ENCODE measurements around the gene SORBS1. TPM values are rescaled to one million over a fixed set of nuclear protein-coding genes. Genes with fewer than 3 reads are reported as not detected.
A peak's percentile ranks its signal among the peaks of the same experiment; 100 is the strongest.

The SORBS1 gene
- total and polyA plus RNA-seq, 2 of the 13 experiments (the other 11 are each of a cell fraction or from before 2014, with no cell fraction given): 16.8 to 39.8 TPM

DNA sequence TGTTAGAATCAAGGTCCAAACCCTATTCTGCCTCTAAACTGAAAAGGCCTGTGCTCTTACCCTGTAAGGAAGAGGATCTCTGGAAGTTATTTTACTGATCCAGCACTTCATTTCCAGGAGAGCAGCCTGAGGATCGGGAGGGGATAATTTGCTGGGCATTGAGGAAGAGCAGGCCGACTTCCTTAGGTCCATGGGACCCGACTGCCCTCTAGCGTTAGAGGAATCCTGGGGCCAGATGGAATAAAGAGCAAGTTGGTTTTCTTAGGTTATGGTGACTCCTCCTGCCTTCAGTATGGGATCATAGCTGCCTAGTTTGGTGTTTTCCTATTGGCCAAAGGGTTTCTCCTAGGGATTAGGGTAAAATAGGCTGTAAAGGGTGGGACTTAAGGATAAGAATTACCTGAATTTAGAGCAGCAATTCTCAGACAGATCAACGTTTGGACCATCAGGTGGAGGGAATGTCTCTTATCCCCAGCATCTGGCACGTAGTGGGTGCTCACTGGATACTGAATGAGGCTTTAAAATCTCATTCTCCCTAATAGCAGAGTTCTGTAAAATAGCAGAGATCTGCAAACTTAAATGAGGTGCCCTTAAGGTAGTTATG is 40.0 kb upstream of the SORBS1 start (continued):
- TF ChIP-seq, protein P1, sequence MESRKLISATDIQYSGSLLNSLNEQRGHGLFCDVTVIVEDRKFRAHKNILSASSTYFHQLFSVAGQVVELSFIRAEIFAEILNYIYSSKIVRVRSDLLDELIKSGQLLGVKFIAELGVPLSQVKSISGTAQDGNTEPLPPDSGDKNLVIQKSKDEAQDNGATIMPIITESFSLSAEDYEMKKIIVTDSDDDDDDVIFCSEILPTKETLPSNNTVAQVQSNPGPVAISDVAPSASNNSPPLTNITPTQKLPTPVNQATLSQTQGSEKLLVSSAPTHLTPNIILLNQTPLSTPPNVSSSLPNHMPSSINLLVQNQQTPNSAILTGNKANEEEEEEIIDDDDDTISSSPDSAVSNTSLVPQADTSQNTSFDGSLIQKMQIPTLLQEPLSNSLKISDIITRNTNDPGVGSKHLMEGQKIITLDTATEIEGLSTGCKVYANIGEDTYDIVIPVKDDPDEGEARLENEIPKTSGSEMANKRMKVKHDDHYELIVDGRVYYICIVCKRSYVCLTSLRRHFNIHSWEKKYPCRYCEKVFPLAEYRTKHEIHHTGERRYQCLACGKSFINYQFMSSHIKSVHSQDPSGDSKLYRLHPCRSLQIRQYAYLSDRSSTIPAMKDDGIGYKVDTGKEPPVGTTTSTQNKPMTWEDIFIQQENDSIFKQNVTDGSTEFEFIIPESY (CRISPR knock-in tag; IDR thresholded peaks at IDR 0.05): 0 out of 2 replicates have a peak, but pooled peaks have one; percentile 31
- TF ChIP-seq, protein P2, sequence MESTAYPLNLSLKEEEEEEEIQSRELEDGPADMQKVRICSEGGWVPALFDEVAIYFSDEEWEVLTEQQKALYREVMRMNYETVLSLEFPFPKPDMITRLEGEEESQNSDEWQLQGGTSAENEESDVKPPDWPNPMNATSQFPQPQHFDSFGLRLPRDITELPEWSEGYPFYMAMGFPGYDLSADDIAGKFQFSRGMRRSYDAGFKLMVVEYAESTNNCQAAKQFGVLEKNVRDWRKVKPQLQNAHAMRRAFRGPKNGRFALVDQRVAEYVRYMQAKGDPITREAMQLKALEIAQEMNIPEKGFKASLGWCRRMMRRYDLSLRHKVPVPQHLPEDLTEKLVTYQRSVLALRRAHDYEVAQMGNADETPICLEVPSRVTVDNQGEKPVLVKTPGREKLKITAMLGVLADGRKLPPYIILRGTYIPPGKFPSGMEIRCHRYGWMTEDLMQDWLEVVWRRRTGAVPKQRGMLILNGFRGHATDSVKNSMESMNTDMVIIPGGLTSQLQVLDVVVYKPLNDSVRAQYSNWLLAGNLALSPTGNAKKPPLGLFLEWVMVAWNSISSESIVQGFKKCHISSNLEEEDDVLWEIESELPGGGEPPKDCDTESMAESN (CRISPR knock-in tag; conservative IDR thresholded peaks at IDR 0.05): no peak
- TF ChIP-seq, protein P3, sequence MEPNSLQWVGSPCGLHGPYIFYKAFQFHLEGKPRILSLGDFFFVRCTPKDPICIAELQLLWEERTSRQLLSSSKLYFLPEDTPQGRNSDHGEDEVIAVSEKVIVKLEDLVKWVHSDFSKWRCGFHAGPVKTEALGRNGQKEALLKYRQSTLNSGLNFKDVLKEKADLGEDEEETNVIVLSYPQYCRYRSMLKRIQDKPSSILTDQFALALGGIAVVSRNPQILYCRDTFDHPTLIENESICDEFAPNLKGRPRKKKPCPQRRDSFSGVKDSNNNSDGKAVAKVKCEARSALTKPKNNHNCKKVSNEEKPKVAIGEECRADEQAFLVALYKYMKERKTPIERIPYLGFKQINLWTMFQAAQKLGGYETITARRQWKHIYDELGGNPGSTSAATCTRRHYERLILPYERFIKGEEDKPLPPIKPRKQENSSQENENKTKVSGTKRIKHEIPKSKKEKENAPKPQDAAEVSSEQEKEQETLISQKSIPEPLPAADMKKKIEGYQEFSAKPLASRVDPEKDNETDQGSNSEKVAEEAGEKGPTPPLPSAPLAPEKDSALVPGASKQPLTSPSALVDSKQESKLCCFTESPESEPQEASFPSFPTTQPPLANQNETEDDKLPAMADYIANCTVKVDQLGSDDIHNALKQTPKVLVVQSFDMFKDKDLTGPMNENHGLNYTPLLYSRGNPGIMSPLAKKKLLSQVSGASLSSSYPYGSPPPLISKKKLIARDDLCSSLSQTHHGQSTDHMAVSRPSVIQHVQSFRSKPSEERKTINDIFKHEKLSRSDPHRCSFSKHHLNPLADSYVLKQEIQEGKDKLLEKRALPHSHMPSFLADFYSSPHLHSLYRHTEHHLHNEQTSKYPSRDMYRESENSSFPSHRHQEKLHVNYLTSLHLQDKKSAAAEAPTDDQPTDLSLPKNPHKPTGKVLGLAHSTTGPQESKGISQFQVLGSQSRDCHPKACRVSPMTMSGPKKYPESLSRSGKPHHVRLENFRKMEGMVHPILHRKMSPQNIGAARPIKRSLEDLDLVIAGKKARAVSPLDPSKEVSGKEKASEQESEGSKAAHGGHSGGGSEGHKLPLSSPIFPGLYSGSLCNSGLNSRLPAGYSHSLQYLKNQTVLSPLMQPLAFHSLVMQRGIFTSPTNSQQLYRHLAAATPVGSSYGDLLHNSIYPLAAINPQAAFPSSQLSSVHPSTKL (CRISPR knock-in tag; IDR thresholded peaks at IDR 0.05): peak; percentile 60; the same call in 1 of the 2 replicates
- TF ChIP-seq NCOA2 (CRISPR knock-in tag; IDR thresholded peaks at IDR 0.05) (peak; percentile 28; the same call in 1 of the 2 replicates), SMARCE1 (IDR thresholded peaks at IDR 0.05; ENCODE audit: borderline replicate concordance) (no peak), GTF3A (CRISPR knock-in tag; conservative IDR thresholded peaks at IDR 0.05) (no peak), SNAPC2 (CRISPR knock-in tag; IDR thresholded peaks at IDR 0.05) (0 out of 2 replicates have a peak, but pooled peaks have one; percentile 58), NR2C2 (CRISPR knock-in tag; IDR thresholded peaks at IDR 0.05; ENCODE audit: borderline replicate concordance) (no peak), ZFYVE20 (CRISPR knock-in tag; IDR thresholded peaks at IDR 0.05; ENCODE audit: borderline replicate concordance, low read depth) (no peak), ISX (CRISPR knock-in tag; conservative IDR thresholded peaks at IDR 0.05) (no peak), CCAR2 (optimal IDR thresholded peaks at IDR 0.05; ENCODE audit: low read depth, low read length) (no peak)
- TF ChIP-seq, protein P4, sequence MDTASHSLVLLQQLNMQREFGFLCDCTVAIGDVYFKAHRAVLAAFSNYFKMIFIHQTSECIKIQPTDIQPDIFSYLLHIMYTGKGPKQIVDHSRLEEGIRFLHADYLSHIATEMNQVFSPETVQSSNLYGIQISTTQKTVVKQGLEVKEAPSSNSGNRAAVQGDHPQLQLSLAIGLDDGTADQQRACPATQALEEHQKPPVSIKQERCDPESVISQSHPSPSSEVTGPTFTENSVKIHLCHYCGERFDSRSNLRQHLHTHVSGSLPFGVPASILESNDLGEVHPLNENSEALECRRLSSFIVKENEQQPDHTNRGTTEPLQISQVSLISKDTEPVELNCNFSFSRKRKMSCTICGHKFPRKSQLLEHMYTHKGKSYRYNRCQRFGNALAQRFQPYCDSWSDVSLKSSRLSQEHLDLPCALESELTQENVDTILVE (CRISPR knock-in tag; IDR thresholded peaks at IDR 0.05): 0 out of 2 replicates have a peak, but pooled peaks have one; percentile 36
- TF ChIP-seq, protein P5, sequence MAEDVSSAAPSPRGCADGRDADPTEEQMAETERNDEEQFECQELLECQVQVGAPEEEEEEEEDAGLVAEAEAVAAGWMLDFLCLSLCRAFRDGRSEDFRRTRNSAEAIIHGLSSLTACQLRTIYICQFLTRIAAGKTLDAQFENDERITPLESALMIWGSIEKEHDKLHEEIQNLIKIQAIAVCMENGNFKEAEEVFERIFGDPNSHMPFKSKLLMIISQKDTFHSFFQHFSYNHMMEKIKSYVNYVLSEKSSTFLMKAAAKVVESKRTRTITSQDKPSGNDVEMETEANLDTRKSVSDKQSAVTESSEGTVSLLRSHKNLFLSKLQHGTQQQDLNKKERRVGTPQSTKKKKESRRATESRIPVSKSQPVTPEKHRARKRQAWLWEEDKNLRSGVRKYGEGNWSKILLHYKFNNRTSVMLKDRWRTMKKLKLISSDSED (CRISPR knock-in tag; IDR thresholded peaks at IDR 0.05): no peak
- TF ChIP-seq, protein P6, sequence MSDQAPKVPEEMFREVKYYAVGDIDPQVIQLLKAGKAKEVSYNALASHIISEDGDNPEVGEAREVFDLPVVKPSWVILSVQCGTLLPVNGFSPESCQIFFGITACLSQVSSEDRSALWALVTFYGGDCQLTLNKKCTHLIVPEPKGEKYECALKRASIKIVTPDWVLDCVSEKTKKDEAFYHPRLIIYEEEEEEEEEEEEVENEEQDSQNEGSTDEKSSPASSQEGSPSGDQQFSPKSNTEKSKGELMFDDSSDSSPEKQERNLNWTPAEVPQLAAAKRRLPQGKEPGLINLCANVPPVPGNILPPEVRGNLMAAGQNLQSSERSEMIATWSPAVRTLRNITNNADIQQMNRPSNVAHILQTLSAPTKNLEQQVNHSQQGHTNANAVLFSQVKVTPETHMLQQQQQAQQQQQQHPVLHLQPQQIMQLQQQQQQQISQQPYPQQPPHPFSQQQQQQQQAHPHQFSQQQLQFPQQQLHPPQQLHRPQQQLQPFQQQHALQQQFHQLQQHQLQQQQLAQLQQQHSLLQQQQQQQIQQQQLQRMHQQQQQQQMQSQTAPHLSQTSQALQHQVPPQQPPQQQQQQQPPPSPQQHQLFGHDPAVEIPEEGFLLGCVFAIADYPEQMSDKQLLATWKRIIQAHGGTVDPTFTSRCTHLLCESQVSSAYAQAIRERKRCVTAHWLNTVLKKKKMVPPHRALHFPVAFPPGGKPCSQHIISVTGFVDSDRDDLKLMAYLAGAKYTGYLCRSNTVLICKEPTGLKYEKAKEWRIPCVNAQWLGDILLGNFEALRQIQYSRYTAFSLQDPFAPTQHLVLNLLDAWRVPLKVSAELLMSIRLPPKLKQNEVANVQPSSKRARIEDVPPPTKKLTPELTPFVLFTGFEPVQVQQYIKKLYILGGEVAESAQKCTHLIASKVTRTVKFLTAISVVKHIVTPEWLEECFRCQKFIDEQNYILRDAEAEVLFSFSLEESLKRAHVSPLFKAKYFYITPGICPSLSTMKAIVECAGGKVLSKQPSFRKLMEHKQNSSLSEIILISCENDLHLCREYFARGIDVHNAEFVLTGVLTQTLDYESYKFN (CRISPR knock-in tag; conservative IDR thresholded peaks at IDR 0.05): peak; percentile 39
